ENCODE measurements around the gene GRK7.

DNA sequence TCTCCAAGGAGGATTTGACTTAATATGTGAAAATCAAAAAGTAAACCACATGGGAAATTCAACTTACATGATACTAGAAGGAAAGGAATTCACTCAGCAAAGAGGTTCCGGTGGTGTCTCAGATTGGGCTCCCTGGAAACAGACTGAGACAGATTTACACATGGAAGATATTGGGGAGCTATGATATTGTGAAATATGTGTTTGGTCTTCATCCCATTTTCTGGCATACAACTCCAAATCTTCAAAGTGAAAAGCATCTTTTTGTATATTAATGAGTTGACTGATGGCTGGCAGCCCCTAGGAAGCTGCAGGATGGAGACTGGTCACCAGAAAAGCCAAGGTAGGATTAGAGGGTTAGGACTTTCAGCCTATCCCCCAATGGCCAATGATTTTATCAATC is 29.3 kb downstream of the GRK7 start:
- no peak for TF ChIP-seq EZH2 (IDR thresholded peaks at IDR 0.05; ENCODE audit: borderline replicate concordance)
- TF ChIP-seq, protein P1, sequence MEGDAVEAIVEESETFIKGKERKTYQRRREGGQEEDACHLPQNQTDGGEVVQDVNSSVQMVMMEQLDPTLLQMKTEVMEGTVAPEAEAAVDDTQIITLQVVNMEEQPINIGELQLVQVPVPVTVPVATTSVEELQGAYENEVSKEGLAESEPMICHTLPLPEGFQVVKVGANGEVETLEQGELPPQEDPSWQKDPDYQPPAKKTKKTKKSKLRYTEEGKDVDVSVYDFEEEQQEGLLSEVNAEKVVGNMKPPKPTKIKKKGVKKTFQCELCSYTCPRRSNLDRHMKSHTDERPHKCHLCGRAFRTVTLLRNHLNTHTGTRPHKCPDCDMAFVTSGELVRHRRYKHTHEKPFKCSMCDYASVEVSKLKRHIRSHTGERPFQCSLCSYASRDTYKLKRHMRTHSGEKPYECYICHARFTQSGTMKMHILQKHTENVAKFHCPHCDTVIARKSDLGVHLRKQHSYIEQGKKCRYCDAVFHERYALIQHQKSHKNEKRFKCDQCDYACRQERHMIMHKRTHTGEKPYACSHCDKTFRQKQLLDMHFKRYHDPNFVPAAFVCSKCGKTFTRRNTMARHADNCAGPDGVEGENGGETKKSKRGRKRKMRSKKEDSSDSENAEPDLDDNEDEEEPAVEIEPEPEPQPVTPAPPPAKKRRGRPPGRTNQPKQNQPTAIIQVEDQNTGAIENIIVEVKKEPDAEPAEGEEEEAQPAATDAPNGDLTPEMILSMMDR (IDR thresholded peaks at IDR 0.05; ENCODE audit: poor library complexity), result no peak
